Stimulated activated CD8-positive, alpha-beta memory T cell treated with anti-CD3 and anti-CD28 coated beads, Interleukin-15, amount 100 ng/mL, for 48 hours (primary cell): ENCODE measurements around the gene SPTLC2.
"Not testable (repeated sequence)": the region's sequence is repeated elsewhere in the genome, so short reads cannot be mapped to it uniquely, and the experiment has no call there.

ENCODE experiments used
- DNase-seq, 2 donors: peaks; one replicate each; pipeline ENCODE4 v3.0.0-alpha.2; 2020; ENCODE audit warnings: low read depth in 2 of 2

The SPTLC2 gene

GRCh38 chr14:77549451-77549850, 67.0 kb downstream of the SPTLC2 start:
- no peak for DNase-seq

- DNase-seq: no peak
Observed at GRCh38 chr14:77547512-77548180, 68.8 kb downstream of the SPTLC2 start.

DNA sequence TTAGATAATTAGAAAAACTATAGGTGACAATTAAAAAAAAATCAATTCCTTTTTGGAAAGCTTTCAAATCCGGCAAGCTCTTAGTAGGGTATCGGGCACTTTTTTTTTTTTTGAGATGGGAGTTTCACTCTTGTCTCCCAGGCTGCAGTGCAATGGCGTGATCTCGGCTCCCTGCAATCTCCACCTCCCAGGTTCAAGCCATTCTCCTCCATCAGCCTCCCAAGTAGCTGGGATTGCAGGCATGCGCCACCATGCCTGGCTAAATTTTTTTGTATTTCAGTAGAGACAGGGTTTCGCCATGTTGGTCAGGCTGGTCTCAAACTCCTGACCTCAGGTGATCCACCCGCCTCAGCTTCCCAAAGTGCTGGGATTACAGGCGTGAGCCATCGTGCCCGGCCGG, 71.3 kb downstream of the SPTLC2 start:
- DNase-seq: not testable (repeated sequence)

- DNase-seq: no peak
Observed at GRCh38 chr14:77544571-77544970, 71.9 kb downstream of the SPTLC2 start.

DNA sequence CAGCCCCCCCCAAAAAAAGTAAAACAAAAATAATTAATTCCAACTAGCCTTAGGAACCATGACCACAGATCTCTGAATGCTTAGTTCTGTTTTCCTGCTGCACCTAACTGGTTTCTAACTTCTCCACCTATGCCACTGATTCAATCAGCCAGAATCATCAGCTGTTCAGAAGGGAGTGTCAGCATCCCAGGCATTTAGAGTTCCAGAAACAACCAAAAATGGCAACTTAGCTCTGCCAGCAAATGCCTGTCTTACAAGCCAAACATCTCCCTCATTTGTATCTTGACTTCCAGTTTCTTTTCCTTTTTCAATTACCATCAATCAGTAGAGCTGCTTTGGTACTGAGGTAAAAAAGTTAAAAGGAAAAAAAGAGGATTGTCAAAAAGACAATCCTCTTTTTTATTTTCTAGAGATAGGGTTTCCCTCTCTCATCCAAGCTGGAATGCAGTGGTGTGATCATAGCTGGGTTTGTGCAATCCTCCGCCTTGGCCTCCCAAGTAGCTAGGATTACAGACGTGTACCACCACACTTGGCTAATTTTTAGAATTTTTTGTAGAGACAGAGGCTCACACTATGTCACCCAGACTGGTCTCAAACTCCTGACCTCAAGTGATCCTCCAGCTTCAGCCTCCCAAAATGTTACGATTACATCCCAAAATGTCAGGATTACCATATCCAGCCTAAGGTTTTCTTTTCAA, 72.7 kb downstream of the SPTLC2 start:
- no peak for DNase-seq

DNA sequence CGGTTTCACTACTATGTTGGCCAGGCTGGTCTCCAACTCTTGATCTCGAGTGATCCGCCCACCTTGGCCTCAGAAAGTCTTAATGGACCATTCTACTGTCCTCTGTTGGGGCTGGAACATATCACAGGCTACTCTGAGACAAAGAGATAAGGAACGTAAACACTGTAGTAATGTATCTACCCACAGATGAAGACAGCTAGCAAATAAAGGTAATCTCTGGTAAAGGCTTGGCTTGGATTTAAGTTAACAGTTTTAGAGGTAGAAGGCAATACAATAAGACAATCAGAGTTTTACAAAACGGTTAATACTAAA, 73.2 kb downstream of the SPTLC2 start:
- no peak for DNase-seq

DNA sequence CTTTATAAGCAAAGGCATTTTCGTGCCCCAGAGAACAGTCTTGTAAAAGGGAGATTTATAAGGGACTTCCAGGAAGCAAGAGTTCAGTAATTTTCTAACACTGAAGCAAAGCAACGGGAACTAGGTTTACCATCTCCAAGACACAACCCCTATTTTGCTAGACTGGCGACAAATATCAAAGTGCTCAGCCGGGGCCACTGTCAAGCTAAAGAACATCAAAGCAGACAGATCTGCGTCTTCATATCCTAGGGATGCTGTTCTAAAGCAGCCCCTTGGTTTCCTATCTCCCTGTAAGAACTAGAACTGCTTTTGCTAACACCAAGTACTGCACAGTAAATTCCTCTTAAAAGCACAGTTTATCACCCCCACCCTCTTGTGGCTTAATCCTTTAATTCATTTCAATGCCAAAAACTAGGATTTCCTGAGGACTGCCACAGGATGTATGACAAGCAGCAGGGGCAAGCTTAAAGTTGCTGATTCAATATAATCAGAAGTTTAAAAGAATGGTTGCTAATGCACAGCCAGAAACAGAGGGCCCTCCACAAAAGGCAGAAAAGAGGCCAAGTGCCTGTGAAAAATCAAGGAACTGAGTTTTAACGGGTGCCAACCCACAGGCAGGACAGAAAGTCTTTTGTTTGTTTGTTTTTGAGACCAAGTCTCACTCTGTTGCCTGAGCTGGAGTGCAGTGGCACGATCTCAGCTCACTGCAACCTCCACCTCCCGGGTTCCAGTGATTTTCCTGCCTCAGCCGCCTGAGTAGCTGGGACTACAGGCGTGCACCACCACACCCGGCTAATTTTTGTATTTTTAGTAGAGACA, 73.8 kb downstream of the SPTLC2 start:
- no peak for DNase-seq

GRCh38 chr14:77541905-77542304, 74.5 kb downstream of the SPTLC2 start:
- no peak for DNase-seq

GRCh38 chr14:77536951-77537350, 79.5 kb downstream of the SPTLC2 start:
- DNase-seq: not testable (repeated sequence)

GRCh38 chr14:77531071-77531470, 85.4 kb downstream of the SPTLC2 start:
- DNase-seq: no peak

GRCh38 chr14:77529963-77530362, 86.5 kb downstream of the SPTLC2 start:
- DNase-seq: no peak

GRCh38 chr14:77529213-77529612, 87.2 kb downstream of the SPTLC2 start:
- DNase-seq: no peak

GRCh38 chr14:77528701-77529100, 87.7 kb downstream of the SPTLC2 start:
- not testable (repeated sequence) for DNase-seq

DNA sequence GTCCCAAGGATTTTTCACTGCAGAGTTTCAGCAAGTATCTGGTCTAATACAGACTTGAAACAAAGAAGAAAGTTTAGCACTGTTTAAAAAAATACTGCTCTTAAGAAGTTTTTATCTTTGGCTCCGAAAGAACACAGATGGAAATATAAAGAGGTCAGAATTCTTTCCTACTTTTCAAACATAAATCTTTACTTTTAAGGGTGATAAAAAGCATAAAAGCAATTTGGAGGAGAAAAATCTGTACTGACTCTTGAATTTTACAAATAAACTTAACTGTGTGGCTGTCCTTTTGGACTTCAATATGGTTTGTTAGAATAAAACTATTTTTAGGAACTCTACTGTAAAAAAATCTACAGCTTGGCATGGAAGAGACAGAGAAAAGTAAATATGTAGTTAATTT, 90.2 kb downstream of the SPTLC2 start:
- DNase-seq: no peak

- no peak for DNase-seq
Observed at GRCh38 chr14:77524536-77524935, 91.9 kb downstream of the SPTLC2 start.

DNA sequence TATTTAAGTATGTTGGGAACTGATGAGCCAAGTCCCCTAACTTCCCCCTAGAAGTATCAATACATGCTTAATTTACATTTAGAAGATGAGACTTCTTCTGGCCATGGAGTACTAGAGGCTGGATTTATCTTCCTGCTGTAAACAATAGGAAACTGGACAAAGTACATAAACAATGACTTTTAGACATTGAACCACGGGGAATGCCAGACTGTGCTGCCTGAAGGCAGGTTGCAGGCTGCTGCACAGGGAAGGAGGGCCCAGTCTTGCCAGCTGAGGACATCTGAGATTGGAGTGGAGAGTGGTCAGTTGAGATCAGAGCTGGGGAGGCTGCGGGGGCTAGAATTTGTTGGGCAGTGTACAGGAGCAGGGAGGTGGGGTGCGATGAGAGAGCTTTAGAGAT, 93.3 kb downstream of the SPTLC2 start:
- no peak for DNase-seq

DNA sequence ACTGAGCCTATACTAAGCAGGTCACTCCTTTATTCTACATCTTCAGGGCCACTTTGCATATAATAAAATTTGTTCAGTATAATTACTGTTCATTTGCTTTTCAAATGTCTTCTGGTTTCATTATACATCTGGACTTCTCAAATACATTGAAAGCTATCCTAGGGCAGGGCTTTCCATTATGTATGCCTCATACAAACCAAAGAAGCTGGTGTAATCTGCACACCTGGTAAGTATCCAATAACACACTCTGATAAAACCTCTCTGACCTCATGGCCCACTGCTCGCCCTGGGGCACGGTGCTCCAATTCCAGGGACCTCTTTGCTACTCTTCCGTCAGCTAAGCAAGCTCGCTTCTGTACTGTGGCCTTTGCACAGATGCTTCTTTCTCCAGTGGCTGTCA, 95.9 kb downstream of the SPTLC2 start:
- DNase-seq: no peak

DNA sequence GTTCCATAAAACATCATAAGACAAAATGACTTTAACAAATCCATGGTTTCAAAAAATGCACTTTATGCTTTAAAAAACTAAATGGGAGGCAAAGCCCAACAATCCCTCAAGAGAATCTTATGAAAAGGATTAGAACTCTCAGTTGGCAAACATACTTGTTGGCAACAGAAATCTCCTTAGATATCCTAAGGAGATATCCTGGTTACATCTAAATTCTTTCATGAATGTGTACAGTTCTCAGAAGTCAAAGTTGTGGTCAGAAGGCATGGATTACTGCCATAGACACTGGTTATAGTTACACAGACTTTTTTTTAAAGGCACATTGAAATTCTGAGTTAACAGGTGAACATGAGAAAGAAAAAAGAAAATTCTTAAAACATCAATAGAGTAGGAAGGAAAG, 100.3 kb downstream of the SPTLC2 start:
- DNase-seq: no peak

- DNase-seq: no peak
Observed at GRCh38 chr14:77511486-77512162, 104.8 kb downstream of the SPTLC2 start.

GRCh38 chr14:77509366-77509765, 107.1 kb downstream of the SPTLC2 start:
- no peak for DNase-seq

DNA sequence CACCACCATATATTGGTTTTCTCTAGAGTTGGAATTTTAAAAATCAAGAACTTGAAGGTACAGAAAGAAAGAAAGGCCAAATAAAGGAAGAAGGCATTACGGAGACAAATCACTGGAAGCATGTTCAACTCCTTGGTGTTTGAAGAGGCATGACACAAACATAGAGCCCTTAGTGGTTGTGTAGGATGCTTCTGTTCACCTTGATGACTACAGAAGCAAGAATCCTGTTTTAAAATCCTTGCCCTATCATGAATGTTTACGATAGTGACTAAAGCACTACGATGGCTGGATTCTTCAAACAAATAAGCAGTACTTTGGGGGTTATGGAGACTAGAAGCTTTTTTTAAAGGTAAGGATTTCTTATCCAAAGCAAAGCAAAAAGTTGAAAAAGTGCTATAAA, 107.6 kb downstream of the SPTLC2 start:
- DNase-seq: no peak

DNA sequence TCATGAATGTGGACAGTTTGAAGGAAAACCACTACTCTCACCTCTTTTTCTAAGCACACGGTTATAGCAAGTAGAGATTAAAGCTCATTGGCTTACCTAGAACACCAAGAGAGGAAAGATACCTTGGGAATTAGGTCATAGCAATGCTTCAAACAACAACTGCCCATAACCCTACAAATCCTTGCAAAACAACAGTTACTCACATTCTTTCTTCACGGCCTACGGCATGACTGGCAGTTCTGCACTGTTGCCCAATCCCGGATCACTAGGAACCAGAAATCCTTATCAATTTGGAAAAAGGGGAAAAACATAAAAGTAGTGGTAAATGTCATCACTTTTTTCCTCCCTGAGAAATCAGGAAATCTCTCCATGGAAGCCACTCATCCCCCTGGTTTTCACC, 108.2 kb downstream of the SPTLC2 start:
- DNase-seq: no peak
